HG03097 (cell line): Measurements from ENCODE around the gene USP46.

Source experiments
- ATAC-seq: cut with Tn5 transposase; IDR thresholded peaks from one replicate; pipeline ENCODE4 v1.9.1; 2021; ENCODE audit not compliant: unreplicated experiment, low FRiP score

Gene USP46

GRCh38 chr4:52622564-52622963, 36.5 kb downstream of the USP46 start:
- no peak for ATAC-seq

- no peak for ATAC-seq
Observed at GRCh38 chr4:52621567-52621966, 37.5 kb downstream of the USP46 start.

- ATAC-seq: no peak
Observed at GRCh38 chr4:52619591-52619931, 39.5 kb downstream of the USP46 start.

DNA sequence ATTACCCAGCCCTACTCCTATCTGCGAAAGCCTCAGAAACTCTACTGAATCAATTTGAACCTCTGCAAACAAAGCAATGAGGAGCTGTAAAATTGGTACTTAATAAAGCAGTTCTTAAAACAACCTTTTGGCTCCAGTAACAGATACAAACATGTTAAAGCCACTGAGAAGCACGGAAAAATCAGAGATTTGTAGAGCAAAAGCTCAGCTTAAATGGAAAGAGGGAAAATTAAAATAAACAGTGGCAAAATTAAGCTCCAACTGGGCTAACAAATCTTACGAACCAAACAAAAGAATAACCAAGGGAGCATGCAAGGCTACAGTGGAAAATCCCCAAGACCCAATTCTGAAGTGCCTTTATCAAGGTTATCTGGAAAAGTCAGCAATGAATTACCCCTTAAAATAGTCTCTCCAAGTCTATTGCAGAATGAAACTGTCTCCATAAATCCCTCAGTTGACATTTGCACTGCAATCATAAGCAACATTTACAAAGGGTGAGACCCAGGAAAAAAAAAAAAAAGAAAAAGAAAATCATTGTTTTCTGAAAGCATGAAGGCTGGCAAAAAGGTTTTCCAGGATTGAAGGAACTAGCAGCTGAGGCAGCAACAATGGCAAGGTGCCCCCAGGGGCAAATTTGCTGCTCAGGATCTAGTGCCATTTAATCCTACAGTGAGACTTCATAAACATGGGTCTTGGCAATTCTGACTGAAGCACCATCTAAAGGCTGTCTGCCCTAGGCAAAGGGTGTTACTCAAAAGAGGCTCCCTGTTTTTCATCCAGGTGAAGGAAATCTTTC, 40.1 kb downstream of the USP46 start:
- ATAC-seq: no peak

DNA sequence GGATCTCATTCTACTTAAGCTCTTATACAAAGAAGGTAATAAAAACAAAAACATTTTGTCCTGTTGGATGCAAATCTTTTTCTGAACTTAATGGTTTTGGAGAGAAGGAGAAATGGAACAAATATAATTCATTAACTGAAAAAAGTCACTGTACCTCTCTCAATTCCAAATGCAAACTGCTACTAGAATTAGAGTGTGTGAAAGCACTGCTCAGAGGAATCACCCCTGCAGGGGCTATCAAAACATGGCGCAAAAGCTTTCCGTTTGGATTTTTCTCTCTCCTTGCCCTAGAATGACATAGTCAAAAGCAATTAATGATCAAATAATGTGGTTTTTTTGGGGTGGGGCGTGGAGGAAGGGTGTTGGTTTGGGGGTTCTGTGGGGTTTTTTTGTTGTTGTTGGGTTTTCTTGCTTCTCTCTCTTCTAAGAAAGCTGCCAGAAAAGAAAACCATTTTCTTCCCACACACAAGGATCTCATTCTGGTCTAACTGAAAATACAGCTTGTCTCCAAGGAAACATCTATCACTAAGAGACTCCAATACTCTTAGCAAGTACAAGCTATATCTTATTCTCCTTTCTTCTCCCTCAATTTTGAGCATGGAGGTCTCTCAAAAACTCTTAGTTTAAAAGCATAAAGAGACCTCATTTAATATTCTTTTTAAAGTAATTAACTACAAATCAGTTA, 41.6 kb downstream of the USP46 start:
- no peak for ATAC-seq

DNA sequence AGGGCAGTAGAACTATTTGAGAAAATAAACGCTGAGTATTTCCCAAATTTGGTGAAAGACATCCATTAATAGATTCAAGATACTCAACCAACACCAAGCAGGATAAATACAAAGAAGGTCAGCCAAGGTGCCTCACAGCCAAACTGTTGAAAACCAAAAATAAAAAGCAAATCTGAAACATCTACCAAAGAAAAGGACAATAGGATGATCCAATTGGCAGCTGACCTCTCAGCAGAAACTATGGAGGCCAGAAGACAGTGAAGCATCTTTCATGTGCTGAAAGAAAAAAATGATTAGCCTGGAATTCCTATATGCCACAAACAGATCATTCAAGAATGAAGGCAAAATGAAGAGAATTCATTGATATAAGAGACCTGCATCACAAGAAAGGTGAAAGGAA, 44.9 kb downstream of the USP46 start:
- no peak for ATAC-seq

GRCh38 chr4:52612341-52612740, 46.8 kb downstream of the USP46 start:
- ATAC-seq: no peak

- no peak for ATAC-seq
Observed at GRCh38 chr4:52611030-52611555, 48.0 kb downstream of the USP46 start.

- no peak for ATAC-seq
Observed at GRCh38 chr4:52606726-52607125, 52.4 kb downstream of the USP46 start.

DNA sequence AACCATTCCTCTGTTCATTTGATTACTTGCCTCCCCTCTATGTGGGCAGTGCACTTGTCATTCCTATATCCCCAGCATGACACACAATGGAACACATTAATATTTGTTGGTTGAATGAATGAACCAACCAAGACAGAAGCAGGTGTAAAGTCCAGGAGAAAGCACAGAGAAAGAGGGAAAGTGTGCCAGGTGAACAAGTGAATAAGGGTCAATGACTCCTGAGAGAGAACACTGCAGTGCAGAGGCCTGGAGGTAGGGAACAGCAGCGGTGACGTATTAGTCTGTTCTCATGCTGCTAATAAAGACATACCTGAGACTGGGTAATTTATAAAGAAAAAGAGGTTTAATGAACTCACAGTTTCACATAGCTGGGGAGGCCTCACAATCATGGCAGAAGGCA, 53.1 kb downstream of the USP46 start:
- ATAC-seq: no peak

GRCh38 chr4:52604215-52604614, 54.9 kb downstream of the USP46 start:
- no peak for ATAC-seq

DNA sequence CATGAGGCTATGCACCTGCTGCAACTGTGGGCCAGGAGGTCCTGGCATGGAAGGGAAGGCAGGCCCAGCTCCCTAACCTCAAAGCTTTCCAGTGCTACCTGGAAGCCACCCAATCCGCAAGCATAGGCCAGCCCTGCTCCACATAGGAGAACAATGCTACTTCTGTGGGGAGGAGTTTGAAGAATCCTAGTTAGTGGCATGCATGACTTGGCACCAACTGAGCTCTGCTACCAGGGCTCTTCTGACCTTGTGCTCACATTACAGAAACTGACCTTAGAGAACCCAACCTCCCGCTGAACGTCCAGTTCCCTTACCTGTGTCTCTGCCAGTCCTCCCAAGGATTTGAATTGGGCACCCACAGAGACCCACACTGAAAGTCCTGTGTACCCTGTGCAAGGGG, 58.8 kb downstream of the USP46 start:
- no peak for ATAC-seq

DNA sequence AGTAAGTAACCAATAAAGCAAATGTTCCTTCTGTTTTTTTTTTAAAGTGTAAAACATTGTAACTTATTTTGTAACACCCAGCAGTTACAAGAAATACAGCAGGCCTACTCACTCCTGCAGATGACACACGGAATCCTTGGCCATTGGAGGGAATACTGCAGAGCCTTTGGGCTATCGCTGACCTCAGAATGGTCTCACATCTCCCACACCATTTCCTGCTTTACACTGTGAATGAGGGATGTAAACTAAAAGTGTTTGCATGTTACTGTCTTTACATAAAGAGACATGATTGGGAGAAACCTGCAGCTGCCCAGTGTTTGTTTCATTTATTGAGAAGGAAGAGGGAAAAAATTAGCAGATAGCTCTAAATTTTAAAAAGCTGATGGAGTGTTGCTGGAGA, 64.1 kb downstream of the USP46 start:
- ATAC-seq: no peak

GRCh38 chr4:52592287-52592686, 66.8 kb downstream of the USP46 start:
- no peak for ATAC-seq

- ATAC-seq: no peak
Observed at GRCh38 chr4:52588771-52589591, 70.1 kb downstream of the USP46 start.

DNA sequence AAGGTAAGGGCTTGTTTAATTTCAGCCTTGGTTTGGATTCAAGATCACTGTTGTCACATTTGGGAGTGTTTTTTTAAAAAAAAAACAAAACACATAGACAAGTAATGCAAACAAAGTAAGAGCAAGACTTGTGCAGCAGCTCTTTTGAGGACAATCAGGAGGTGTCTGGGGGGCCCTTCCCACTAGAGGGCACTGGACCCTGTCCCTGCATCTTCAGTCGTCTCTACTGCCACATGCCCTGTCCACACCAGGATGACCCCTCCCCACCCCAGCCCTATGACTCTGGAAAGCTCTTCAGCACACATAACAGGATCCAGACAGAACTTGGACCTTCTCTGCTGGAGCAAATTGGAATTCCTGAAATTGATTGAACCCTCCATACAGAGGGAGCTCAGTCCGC, 71.0 kb downstream of the USP46 start:
- ATAC-seq: no peak

GRCh38 chr4:52586069-52586468, 73.0 kb downstream of the USP46 start:
- ATAC-seq: no peak

DNA sequence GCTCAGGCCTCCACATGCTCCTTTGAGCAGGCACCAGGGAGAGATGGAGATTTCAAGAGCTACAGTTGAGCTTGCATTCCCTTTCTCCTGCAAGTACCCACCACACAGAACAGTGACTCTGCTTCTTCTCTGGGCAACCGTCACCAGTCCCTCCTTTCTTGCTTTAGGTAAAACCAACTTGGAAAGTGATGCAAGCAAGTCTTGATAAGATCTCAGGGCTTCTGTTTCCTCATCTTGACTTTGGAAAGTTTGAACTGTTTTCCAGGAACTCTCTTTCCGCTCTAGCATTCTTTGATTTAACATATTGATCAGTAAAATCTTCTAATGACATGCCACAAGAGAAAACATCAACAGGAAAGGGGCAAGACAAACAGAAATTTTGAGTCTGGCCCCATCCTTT, 73.7 kb downstream of the USP46 start:
- no peak for ATAC-seq

- no peak for ATAC-seq
Observed at GRCh38 chr4:52579602-52580272, 79.4 kb downstream of the USP46 start.

DNA sequence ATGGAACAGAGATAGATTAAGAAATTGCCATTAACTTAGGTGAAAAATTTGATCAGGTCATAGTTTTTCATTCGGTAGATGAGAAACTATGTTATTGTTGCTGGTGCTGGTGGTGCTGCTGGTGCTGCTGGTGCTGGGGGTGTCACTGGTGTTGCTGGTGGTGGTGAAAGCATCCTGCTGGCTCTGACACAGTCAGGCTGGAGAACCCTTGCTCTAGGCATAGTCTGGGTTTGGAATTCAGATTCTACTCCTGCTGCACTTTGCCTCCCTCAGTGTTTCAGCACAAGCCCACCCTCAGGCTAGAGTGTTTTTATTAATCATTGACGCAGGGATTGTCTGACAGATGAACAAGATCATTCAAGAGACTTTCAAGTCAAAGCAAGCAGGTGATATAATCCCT, 80.2 kb downstream of the USP46 start:
- ATAC-seq: no peak

DNA sequence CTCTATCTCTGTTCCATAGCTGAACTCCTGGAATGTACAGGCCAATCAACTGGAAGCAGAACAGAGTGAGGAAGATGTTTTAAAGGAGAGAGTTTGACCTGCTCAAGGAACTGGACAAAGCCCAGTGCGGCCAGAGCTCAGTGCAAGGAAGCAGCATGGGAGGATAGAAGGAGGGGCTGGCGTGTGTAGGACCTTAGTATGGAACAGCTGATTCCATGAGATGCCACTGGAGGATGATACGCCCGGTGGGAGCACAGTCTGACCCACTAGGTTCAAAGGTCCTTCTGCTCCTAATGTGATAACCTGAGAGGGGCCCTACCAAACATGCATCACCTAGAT, 81.5 kb downstream of the USP46 start:
- no peak for ATAC-seq
